HG02588 (cell line): ENCODE data around the gene B4GALT4.
A peak's percentile ranks its signal among the peaks of the same experiment; 100 is the strongest.
"Not testable (repeated sequence)": the region's sequence is repeated elsewhere in the genome, so short reads cannot be mapped to it uniquely, and the experiment has no call there.

Source experiments
- ATAC-seq: cut with Tn5 transposase; IDR thresholded peaks from one replicate; pipeline ENCODE4 v1.9.1; 2021; ENCODE audit warnings: mild to moderate bottlenecking, moderate library complexity; ENCODE audit not compliant: unreplicated experiment

The B4GALT4 gene

DNA sequence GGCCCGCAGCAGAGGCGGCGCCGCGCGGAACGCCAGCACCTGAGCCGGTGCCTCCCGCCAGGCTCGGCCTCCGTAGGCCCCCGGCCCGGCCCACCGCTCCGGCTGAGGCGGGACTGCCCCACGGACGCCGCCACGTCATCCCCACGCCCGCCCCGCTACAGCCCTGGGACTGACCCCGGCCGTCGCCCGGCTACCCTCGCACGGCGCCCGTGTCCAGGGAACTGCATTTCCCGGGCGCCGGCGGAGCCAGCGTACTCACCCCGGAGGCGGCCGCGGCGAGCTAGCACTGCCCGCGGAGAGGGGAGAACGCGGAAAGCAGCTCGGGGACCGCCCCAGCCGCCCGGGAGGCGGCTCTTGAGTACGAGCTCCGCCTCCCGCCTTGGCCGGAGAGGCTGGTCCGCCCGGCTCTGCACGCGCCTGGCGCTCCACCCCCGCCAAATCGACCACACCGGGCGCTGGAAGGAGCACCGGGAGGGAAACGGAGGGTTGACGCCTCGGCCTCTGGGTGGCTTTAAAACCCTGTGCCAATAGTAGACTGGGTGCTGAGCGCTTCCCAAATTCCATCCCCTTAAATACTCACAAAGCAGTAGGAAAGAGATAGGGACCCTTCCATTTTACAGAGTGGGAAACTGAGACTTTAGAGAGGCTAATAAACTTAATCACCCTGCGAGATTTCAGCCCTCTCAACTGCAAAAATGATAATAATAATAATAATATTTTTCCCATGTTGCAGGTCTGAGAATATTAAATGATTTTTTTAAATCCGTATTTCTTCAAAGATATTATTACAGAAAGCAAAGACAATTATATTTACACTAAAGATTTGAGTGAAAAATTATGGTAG lies at the start of gene B4GALT4:
B4GALT4 (minus strand) TSS at position 288 of the 844 bp plus-strand sequence. CDS start 10,779 bp downstream, outside the sequence.
- ATAC-seq = peak; percentile 91

DNA sequence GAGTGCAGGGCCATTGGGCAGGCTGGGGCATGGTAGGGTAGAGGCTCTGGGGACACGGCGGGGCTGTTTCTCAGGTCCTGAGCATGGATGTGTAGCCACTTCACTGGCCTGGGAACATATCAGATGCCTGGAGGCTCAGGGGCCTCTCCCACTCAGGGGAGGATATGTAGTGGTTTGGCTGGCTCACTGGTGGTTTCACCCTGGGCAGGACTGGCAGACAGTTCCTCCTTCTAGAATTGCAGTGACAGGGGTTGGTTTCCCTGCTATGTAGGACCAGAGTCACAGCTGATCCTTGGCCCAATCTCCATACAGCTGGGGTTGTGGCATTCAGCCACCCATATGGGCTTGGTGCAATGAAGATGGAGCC lies 48.7 kb upstream of the B4GALT4 start:
- no peak for ATAC-seq

DNA sequence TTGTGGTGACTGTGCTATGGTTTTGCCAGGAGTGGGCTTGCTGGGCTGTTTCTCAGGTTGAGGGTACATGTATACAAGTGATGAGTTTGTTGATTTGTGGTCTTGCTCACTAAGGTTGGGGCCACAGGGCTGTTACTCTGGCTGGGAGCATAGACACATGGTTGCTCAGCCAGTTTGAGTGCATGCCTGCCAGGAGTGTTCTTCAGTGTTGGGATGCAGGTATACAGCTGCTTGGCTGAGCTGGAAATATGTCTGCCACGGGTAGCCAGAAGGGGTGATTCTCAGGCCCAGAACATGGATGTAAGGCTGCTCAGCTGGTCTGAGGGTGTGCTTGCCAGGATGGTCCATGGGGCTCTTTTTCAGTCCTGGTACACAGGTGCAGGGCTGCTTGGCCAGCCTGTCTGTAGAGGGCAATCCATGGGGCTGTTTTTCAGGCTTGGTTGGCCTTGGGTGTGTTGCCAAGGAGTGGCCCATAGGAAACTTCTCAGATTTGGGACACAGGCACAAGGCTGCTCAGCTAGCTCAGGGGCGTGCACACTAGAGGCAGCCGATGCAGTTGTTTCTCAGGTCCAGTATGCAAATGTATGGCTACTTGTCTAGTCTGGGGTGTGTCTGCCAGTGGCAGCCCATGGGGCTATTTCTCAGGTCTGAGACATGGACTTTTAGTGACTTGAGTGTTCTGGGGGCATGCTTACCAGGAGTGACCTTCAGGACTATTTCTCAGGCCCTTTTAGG lies 48.2 kb upstream of the B4GALT4 start:
- no peak for ATAC-seq

- no peak for ATAC-seq
These were observed 39.0 kb upstream of the B4GALT4 start for GRCh38 chr3:119279584-119280243.

DNA sequence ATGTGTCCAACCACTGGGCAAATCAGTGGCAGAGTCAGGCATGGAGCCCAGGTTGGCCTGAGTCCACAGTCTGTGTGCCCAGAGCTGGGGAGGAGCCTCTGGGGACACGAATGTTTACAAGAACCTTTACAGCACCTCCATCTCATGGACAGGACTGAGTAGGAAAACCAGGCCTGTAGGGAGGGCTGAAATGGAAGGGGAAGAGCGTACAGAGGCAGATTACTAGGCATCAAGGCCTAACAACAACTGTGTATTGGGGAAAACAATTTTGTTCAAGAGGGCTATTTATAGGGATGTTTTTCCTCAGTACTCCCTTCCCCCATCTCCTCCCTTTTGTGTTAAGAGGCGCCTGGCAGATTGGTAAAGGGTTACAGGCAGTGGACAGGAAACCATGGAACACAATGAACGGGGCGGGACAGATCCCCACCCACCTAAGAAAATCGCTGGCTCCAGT lies 38.5 kb upstream of the B4GALT4 start:
- no peak for ATAC-seq

DNA sequence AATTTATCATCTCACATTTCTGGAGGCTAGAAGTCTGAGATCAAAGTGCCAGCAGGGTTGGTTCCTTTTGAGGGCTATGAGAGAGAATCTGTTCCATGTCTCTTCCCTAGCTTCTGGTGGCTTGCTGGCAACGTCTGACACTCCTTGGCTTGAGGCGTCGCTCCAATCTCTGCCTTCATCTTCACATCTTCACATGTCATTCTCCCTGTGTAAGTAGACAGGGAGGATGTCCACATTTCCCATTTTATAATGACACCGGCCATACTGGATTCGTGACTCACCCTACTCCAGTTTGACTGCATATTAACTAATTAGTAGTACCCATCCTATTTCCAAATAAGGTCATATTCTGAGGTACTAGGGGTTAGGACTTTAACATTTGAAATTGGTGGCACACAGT lies 36.0 kb upstream of the B4GALT4 start:
- no peak for ATAC-seq

DNA sequence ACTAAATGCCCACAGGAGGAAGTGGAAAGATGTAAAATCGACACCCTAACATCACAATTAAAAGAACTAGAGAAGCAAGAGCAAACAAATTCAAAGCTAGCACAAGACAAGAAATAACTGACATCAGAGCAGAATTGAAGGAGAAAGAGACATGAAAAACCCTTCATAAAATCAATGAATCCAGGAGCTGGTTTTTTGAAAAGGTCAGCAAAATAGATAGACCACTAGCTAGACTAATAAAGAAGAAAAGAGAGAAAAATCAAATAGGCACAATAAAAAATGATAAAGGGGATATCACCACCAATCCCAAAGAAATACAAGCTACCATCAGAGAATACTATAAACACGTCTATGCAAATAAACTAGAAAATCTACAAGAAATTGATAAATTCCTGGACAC lies 29.5 kb upstream of the B4GALT4 start:
- not testable (repeated sequence) for ATAC-seq

- no peak for ATAC-seq
These were observed 20.4 kb upstream of the B4GALT4 start for GRCh38 chr3:119261055-119261454.

GRCh38 chr3:119259821-119260220 lies 19.1 kb upstream of the B4GALT4 start:
- no peak for ATAC-seq

DNA sequence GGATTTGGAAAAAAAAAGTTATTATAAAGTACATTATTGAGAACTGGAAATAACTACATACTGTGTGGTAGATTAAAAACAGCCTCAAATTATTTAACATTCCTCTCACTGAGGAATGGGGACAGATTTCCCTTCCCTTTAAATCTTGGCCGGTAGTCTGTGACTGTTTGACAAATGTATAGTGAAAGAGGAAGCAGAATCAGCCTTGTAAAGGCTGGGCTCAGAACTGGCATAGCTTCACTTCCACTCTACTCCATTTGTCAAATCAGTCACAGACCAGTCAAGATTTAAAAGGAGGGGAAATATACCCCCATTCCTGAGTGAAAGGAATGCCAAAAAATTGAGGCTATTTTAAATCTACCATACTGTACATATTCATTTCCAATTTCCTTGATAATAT lies 18.2 kb upstream of the B4GALT4 start:
- ATAC-seq = peak; percentile 88

DNA sequence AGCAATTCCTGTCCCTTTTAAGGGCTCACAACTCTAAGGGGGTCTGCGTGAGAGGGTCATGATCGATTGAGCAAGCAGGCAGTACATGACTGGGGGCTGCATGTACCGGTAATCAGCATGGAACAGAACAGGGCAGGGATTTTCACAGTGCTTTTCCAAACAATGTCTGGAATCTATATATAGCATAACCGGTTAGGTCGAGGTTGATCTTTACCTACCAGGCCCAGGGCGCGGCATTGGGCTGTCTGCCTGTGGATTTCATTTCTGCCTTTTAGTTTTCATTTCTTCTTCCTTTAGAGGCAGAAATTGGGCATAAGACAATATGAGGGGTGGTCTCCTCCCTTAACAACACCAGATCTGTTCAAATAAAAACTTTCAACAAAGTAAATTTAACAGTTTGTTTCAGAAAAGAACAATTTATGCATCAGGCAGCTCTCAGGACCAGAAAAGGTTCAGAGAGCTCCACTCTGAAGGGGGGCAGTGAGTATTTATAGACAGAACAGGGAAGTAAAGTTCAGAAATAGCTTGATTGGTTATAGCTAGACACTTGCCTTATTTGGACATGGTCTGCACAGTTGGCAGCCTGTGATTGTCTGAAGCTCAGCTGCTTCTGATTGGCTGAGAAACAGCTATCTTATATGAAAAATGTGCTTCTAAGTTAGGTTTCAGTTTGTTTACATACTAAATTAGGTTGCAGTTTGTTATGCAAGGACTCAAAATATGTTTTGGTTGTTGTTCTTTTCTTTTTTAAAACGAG lies 17.2 kb upstream of the B4GALT4 start:
- peak; percentile 71 for ATAC-seq

DNA sequence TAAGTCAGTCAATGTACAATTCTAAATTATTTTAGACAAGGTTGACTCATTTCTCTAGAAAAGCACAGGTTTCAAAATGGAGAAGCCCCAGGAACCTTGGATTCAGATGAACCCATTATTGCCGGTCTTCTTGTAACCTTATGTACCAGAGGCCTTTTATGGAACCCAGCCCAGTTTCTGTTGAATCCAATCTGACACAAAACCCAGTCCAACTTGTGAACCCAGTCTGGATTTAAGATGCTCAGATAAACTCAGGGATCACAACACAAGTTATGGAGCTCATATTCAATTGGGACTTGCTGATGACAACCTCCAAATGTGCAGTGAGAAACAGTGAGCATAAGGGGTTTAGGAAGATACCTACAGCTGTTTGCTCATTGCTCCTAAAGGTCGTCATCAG lies 16.4 kb upstream of the B4GALT4 start:
- ATAC-seq = no peak

DNA sequence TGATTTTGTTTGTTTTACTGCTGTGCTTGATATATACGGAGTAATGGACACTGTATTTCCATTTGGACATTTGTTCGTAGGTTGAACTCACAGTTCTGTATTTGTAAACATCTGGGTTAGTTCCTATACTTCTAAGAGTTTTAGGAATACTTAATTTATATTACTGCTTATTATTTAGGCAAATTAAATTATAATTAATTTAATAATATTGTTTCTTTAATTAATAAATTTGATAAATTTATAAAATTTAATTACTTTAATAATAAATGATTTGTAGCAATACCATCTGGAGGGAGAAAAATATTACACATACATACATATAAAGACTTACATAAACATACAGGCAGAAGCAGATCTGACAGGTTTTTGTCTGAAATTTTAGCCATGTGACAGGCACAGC lies 14.5 kb upstream of the B4GALT4 start:
- ATAC-seq = no peak

DNA sequence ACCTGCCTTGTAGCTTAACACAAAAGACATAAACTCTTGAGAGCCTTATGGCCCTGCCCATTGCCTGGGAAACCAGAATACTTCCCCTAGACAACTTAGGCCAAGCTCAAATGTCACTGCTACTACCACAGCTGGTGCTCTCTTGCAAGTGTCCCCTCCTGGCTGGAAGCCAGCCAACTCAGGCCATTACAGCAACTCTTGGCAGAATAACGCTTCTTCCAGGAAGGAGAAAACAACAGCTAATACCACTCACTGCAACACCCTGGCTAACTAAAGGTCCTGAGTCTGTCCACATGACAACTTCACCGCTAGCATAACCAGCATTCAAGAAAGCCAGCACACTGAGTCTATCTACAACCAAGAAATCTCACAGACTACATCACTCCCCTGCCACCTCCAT lies 5.1 kb upstream of the B4GALT4 start:
- no peak for ATAC-seq

GRCh38 chr3:119243712-119244111 lies 3.0 kb upstream of the B4GALT4 start:
- no peak for ATAC-seq

GRCh38 chr3:119243058-119243529 lies 2.4 kb upstream of the B4GALT4 start:
- not testable (repeated sequence) for ATAC-seq

- ATAC-seq = not testable (repeated sequence)
These were observed 1.8 kb upstream of the B4GALT4 start for GRCh38 chr3:119242387-119243057.

- ATAC-seq = peak; percentile 22
These were observed 532 bp downstream of the B4GALT4 start for GRCh38 chr3:119240101-119240590.

DNA sequence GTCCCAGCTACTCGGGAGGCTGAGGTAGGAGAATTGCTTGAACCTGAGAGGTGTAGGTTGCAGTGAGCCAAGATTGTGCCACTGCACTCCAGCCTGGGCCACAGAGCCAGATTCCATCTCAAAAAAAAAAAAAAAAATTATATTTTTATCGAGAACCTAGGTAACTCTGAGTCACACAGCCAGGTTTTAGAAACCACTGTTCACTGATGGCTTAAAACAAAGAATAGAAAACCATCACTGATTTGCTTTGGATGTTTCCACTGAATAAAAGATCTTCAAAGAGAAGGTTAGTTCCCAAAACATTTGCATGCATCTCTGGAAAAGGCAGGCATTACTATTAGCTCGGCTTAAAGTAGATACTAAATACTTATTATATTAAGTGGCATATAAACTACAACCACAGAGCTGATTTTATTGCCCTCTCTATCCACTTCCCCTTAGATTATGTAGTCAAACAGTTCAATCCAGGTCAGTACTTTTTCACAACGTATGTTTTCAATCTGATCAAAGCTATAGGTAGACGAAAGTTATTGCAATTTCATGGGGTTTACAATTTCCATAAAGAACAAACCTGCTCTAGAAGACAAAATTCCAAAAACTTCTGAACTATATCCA lies 1.4 kb downstream of the B4GALT4 start:
- ATAC-seq = no peak

- no peak for ATAC-seq
These were observed 2.3 kb downstream of the B4GALT4 start for GRCh38 chr3:119238363-119238762.
